PC-3 (cell line): ENCODE results near the gene MYLK.

Experiments
- CTCF ChIP-seq: fragments of 300-600 bp; sonication (generic); conservative IDR thresholded peaks from 2 replicates; pipeline ENCODE4 v1.5.1; 2017; ENCODE audit warnings: antibody characterized with exemption, low read depth, mild to moderate bottlenecking, low read length
- EZH2 ChIP-seq: fragments of 300-600 bp; sonication (generic); IDR thresholded peaks from one replicate; pipeline ENCODE4 v1.6.1; 2017; ENCODE audit warnings: antibody characterized with exemption, mild to moderate bottlenecking, low read length; ENCODE audit not compliant: unreplicated experiment
- EZH2phosphoT487 ChIP-seq: fragments of 300-600 bp; sonication (generic); IDR thresholded peaks from 2 replicates; pipeline ENCODE4 v1.6.1; 2018; ENCODE audit warnings: mild to moderate bottlenecking, antibody characterized with exemption, low read length, borderline replicate concordance

GRCh38 chr3:123840961-123841360 is 43.2 kb downstream of the MYLK start:
- TF ChIP-seq CTCF = no peak
- no peak for TF ChIP-seq EZH2phosphoT487
- TF ChIP-seq EZH2 = no peak
